GM21723 (cell line): ENCODE measurements around the gene DAB1.

Experiments
- ATAC-seq: cut with Tn5 transposase; IDR thresholded peaks from one replicate; pipeline ENCODE4 v1.9.1; 2021; ENCODE audit warnings: mild to moderate bottlenecking, moderate library complexity; ENCODE audit not compliant: unreplicated experiment

DAB1 gene

DNA sequence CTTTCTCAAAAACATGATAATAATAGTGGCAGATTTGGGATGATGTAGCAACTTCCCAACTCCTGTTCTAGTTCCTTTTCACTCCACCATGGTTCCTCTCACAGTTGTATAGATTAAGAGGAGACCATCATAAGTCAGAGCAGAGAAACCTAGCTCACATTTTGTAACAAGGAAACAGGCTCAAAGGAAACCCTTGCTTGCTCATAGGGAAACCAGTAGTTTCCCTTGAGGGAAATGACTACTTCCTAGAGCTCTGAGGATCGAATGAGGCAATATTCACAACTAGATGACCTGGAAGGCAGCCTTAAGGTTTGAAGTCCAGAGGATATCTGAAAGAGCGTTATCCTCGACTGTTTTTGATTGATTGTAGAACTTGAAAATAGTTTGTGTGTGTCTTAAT lies 382.0 kb downstream of the DAB1 start:
- no peak for ATAC-seq

GRCh38 chr1:57040811-57041210 lies 383.0 kb downstream of the DAB1 start:
- no peak for ATAC-seq

DNA sequence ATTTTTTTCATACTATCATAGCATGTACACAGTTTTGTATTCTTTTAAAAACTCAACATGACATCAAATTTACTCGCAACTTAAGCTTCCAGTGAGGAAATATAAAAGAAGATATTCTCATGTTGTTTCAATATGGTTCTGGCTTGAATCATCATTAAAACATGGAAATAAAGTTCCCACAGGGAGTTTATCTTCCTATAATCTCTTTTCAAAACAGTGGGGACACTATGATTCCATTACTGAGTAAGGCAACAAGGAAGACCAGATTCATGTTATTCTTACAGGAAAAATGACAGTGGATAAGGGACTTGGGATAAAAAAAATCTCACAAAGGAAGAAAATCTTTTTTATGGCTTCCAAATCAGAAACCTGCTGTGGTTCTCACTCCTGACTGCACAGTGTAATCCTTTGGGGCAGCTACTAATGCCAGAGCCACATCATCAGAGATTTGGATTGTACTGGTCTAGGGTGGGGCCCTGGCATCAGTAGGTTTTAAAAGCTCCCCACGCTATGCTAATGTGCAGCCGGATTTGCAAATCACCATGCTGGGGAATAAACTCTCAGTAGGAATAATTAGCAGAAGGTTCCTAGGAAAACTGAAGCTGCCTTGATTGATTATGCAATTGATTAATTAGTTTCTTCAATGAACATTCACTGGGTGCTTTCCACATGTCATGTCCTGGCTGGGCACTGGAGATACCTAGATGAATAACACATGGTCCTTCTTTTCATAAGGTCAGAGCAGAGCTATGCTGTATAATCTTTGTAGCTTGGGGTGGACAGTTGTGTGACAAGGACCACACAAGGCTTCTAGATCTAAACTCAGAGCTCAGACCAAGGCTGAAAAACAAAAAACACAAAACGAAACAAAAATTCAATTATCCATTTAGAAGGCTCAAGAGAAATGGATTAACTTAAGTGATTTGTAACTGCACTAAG lies 386.9 kb downstream of the DAB1 start:
- ATAC-seq = no peak

- no peak for ATAC-seq
These were observed 389.1 kb downstream of the DAB1 start for GRCh38 chr1:57034713-57035112.

DNA sequence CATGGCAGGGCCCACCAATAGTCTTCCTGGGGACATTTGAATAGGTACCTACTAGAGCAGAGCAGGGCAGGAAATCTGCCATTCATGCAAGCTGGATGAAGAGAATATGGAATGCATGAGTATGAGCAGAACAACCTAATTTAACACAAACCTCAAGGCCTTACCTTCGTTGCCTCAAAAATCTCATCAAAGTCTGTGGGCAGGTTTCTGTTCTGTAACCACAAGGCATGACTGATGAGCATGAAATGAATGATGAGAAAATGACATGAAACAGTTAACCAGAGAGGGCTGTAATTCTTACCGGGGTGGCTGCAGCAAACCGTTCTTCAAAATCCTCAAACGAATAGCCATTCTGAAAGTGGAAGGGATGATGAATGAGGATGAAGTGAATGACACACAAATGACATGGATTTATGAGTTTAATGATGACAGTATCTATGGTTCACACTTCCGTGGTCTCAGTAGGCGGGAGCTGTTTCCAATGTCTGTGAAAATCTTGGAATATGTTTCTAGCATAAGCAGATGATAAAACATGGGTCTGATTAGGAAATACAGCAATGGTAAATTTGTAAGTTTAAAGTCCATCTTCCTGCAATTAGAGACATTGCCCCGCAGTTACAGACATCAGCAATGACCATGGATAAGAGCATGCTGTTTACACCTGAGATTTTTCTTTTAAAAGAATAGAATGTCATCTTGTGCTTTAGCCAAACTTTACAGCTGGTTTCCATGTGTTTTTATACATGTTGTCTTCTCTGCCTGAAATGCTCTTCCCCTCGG lies 390.4 kb downstream of the DAB1 start:
- ATAC-seq = no peak

DNA sequence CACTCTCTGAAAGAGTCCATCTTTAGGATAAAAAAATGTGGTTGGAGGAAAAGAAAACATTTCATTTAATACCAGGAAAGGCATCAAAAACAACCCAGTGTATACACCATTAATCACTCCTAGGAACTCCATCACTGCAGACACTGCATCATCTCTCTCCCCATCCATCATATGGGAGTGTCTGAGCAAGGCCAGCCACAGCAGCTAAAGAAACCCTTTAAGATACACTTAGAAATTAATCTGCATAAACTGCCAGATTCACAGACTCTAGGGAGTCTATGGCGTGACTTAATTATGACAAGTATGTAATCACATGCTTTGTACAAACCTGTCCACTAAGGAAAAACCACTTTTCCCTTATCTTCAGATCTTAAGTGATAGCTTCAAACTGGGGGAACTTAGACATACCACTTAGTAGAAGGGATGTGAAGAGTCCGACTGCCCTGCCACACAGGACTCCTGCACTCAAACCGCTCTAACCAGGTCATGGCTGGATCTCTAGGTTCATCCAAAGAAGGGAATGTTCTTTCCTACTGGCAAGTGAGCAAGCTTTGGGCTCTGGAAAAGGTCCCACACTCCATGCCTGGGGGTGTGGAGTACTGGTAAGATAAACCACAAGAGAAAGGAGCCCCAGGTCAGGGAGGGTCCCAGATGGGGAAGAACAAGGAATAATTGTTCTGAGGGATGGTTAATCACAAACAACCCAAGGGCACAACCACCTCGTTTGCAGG lies 397.1 kb downstream of the DAB1 start:
- ATAC-seq = no peak

- no peak for ATAC-seq
These were observed 399.0 kb downstream of the DAB1 start for GRCh38 chr1:57024855-57025254.

DNA sequence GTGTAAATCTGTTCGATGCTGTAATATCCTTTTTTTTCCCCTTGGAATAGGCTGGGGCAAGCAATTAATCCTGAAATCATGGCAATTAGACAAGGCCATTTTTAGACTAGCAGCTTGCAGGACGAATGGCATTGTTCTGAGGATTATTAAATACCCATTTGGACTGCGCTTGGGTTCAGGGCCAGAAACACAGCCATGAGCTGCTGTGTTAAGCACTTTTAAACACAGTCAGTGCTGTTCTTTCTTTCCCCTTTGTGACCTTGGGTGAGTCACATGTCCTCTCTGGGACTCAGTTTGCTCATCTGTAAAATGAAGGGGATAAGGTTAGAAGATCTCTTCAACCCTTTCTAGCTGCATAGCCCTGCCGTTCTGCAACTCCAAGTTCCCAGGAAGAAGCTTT lies 399.4 kb downstream of the DAB1 start:
- ATAC-seq = no peak

GRCh38 chr1:57020216-57020615 lies 403.6 kb downstream of the DAB1 start:
- ATAC-seq = no peak

DNA sequence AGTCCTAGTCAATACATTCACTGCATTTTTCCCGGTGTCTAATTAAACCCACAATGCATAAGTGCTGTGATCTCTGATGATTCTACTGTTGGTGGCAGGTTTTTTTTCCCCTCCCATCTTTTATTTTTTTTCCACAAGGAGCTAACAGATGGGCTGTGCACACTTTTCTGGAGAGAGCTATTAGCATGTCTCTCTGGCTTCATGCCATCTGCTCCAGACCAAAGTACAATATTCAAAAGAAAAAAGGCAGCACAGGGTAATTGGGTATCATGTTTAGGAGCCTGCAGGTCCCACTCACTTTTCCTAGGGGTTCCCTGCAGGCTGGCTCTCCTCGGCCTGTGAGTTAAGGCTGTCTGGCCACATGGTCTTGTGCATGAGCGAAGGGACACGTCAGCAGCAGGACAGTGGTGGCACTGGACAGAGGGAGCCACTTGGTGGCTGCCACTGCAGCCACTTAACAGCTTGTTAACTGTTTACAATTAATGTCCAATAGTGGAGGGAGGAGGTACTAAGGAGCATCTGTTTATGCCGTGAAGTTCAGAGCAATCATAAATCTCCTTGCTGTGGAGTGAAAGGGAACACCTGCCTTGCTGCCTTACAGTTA lies 404.5 kb downstream of the DAB1 start:
- no peak for ATAC-seq

DNA sequence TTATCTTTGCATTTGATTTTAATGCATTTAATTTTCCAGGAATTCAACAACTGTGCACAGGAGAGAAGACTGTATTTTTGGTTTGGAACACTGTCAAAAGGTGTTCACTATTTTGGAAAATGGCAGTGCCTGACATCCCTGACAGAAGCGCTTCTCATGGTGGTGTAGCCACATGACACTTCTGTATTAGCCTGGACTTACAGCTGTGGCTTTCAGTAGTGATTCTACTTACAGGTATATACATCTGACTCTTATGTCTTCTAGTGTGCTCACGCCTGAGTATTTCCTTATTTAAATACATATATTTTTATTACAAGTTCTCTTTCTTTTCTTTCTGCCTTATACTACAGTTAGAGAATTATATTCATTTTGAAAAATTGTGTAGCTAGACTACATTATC lies 405.7 kb downstream of the DAB1 start:
- no peak for ATAC-seq

GRCh38 chr1:57017717-57018116 lies 406.1 kb downstream of the DAB1 start:
- no peak for ATAC-seq

DNA sequence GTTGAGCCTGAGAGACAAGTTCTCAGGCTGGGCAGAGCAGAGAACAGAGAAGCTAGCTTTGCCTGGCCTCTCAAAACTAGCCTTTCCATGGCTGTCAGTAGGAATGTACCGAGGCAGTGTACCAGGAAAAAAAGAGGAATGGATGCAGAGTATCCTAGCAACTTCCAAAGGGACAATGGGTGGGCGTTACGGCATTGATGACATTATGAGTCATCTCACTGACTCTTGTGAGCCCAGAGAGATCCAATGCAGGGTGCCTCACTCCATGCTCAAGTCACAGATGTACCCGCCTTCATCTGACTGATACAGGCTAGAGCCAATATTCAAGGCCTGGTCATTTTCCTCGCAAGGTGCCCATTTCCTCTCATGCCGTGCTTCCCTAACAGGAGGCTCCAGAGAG lies 406.7 kb downstream of the DAB1 start:
- ATAC-seq = no peak

- no peak for ATAC-seq
These were observed 408.8 kb downstream of the DAB1 start for GRCh38 chr1:57015071-57015470.

- no peak for ATAC-seq
These were observed 410.3 kb downstream of the DAB1 start for GRCh38 chr1:57013522-57013921.

- ATAC-seq = no peak
These were observed 411.5 kb downstream of the DAB1 start for GRCh38 chr1:57012315-57012714.

GRCh38 chr1:57010511-57010910 lies 413.3 kb downstream of the DAB1 start:
- ATAC-seq = no peak

DNA sequence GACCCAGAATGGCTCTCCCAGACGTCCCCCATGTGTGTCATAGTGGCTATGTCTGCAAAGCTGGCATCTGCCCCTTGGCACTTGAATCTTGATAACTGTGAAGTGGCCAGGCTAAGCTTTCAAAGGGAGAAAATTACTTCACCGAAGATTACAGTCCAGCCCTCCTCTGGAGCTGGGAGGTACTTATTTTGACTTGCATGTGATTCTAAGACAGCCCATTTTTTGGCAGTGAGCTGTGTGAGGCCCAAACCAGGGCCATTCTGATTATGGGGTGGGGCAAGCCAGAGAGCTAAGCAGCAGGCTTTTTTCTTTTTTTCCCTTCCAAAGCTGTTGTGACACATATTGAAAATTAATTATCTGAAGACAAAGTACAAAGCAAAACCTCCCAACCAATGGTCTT lies 415.9 kb downstream of the DAB1 start:
- no peak for ATAC-seq

DNA sequence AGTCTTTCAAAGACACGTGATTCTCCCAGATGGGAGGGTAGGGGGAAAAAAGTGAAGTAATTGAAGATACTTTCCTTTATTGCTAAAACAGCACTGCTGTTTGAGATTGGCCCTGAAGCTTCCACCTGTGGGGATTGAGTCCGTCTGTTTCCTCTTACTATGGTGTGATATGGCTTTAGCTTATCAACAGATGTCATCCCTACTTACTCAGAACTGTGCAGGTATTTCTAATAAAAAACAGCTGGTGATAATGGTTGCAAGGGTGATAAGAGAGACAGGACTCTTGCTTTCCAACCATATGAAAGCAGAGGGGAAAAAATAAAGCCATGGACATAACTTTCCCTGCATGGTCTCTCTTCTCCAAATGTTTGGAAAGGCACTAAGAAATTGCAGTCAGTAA lies 416.4 kb downstream of the DAB1 start:
- ATAC-seq = no peak

DNA sequence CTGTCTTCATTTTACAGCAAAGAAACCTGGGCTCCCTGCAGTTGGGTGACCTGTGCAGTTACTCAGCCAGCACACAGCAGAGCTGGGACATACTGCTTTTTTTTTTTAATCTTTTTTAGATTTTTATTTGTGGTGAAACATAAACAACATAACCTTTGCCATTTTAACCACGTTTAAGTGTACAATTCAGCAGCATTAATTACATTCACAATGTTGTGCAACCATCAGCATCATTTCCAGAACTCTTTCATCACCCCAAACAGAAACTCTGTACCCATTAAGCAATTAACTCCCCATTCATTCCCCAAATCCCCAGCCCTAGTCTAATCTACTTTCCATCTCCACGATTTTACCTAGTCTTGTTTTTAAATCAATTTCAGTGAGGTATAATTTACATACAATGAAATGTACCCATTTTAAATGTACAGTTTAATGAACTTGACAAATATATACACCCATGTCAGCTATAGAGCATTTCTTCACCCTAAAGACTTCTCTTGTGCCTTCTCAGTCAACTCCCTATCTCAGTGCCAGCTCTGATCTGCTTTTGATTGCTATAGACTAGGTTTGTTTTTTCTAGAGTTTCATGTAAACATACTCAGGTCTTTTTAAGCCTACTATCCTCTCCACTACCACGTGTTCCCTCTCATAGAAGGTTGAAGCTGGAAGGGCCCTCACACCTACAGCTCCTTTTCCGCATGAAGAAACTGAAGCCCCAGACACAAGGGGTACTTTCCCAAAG lies 420.3 kb downstream of the DAB1 start:
- ATAC-seq = no peak
